SU-DHL-6 (cell line): Measurements from ENCODE around the gene PDE4D.

Experiments used
- EZH2phosphoT487 ChIP-seq: fragments of 200-600 bp; sonication (generic), shearing (Covaris generic); conservative IDR thresholded peaks from 2 replicates; pipeline ENCODE4 v1.6.1; 2018; ENCODE audit warnings: mild to moderate bottlenecking, antibody characterized with exemption, low read length, moderate library complexity, mixed read lengths
- TF ChIP-seq, protein P1 (sequence below): fragments of 200-600 bp; sonication (generic); IDR thresholded peaks from one replicate; pipeline ENCODE4 v1.5.1; 2017; ENCODE audit warnings: antibody characterized with exemption, mild to moderate bottlenecking, low read length, moderate library complexity; ENCODE audit not compliant: insufficient read depth, poor library complexity, severe bottlenecking

DNA sequence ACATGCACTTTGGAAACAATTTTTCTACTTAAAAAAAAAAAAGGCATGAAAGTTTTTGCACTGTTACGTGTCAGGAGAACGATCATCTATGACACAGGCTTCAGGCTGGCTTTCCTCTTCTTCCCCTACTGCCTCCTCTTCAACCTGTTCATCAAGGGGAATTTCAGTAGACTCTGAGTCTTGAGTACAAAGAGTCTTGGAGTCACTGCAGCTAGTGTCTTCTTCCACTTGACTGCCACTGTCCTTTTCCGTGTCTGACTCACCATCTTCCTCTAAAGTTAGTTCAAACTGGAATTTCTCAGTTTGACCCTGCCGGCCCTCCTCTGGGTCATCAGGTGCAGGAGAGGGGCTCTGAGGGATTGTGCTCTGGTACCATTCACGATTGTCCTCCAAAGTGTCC, 918.9 kb downstream of the PDE4D start:
- TF ChIP-seq, protein P1, sequence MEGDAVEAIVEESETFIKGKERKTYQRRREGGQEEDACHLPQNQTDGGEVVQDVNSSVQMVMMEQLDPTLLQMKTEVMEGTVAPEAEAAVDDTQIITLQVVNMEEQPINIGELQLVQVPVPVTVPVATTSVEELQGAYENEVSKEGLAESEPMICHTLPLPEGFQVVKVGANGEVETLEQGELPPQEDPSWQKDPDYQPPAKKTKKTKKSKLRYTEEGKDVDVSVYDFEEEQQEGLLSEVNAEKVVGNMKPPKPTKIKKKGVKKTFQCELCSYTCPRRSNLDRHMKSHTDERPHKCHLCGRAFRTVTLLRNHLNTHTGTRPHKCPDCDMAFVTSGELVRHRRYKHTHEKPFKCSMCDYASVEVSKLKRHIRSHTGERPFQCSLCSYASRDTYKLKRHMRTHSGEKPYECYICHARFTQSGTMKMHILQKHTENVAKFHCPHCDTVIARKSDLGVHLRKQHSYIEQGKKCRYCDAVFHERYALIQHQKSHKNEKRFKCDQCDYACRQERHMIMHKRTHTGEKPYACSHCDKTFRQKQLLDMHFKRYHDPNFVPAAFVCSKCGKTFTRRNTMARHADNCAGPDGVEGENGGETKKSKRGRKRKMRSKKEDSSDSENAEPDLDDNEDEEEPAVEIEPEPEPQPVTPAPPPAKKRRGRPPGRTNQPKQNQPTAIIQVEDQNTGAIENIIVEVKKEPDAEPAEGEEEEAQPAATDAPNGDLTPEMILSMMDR = no peak
- no peak for TF ChIP-seq EZH2phosphoT487
